ENCODE measurements around the gene HCRTR1. TPM values are rescaled to one million over a fixed set of nuclear protein-coding genes. Genes with fewer than 3 reads are reported as not detected.

Gene HCRTR1
- polyA plus RNA-seq, 1 of the 3 experiments (the other 2 are of a cell fraction) = 0.03 TPM

- no peaks in the 10 kb centered on the region for H3K79me2 ChIP-seq (ENCODE audit: insufficient read depth)
- H3K27me3 ChIP-seq (ENCODE audit: insufficient read depth) = no peaks in the 10 kb centered on the region
- TF ChIP-seq ELF1 (IDR thresholded peaks at IDR 0.05) = no peak
- TF ChIP-seq, protein P1, sequence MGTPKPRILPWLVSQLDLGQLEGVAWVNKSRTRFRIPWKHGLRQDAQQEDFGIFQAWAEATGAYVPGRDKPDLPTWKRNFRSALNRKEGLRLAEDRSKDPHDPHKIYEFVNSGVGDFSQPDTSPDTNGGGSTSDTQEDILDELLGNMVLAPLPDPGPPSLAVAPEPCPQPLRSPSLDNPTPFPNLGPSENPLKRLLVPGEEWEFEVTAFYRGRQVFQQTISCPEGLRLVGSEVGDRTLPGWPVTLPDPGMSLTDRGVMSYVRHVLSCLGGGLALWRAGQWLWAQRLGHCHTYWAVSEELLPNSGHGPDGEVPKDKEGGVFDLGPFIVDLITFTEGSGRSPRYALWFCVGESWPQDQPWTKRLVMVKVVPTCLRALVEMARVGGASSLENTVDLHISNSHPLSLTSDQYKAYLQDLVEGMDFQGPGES (IDR thresholded peaks at IDR 0.05; ENCODE audit: low read depth, low read length) = no peak
- no peak for TF ChIP-seq MEF2A (IDR thresholded peaks at IDR 0.05; ENCODE audit: borderline replicate concordance, low read depth)
- TF ChIP-seq GATA2 (CRISPR knock-in tag; IDR thresholded peaks at IDR 0.05) = no peak
- no peak for TF ChIP-seq FOSL2 (IDR thresholded peaks at IDR 0.05; ENCODE audit: borderline replicate concordance, low read depth)
- TF ChIP-seq JUND (IDR thresholded peaks at IDR 0.05) = no peak
- TF ChIP-seq RFX5 (IDR thresholded peaks at IDR 0.05; ENCODE audit: low read length) = no peak
- no peak for TF ChIP-seq CTCF (IDR thresholded peaks at IDR 0.05)
- no peak for TF ChIP-seq NFIC (IDR thresholded peaks at IDR 0.05; ENCODE audit: borderline replicate concordance)
- TF ChIP-seq RXRA (IDR thresholded peaks at IDR 0.05; ENCODE audit: borderline replicate concordance, low read depth) = no peak
- TF ChIP-seq GABPA (IDR thresholded peaks at IDR 0.05; ENCODE audit: low read depth) = no peak
- TF ChIP-seq SIN3A (IDR thresholded peaks at IDR 0.05; ENCODE audit: borderline replicate concordance, low read depth, low read length) = no peak
- no peak for TF ChIP-seq FOXJ3 (CRISPR knock-in tag; IDR thresholded peaks at IDR 0.05)
- no peak for TF ChIP-seq FOXM1 (IDR thresholded peaks at IDR 0.05; ENCODE audit: low read depth)
- no peak for TF ChIP-seq CHD2 (IDR thresholded peaks at IDR 0.05; ENCODE audit: low read length, partially characterized antibody)
- TF ChIP-seq, protein P2, sequence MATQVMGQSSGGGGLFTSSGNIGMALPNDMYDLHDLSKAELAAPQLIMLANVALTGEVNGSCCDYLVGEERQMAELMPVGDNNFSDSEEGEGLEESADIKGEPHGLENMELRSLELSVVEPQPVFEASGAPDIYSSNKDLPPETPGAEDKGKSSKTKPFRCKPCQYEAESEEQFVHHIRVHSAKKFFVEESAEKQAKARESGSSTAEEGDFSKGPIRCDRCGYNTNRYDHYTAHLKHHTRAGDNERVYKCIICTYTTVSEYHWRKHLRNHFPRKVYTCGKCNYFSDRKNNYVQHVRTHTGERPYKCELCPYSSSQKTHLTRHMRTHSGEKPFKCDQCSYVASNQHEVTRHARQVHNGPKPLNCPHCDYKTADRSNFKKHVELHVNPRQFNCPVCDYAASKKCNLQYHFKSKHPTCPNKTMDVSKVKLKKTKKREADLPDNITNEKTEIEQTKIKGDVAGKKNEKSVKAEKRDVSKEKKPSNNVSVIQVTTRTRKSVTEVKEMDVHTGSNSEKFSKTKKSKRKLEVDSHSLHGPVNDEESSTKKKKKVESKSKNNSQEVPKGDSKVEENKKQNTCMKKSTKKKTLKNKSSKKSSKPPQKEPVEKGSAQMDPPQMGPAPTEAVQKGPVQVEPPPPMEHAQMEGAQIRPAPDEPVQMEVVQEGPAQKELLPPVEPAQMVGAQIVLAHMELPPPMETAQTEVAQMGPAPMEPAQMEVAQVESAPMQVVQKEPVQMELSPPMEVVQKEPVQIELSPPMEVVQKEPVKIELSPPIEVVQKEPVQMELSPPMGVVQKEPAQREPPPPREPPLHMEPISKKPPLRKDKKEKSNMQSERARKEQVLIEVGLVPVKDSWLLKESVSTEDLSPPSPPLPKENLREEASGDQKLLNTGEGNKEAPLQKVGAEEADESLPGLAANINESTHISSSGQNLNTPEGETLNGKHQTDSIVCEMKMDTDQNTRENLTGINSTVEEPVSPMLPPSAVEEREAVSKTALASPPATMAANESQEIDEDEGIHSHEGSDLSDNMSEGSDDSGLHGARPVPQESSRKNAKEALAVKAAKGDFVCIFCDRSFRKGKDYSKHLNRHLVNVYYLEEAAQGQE (IDR thresholded peaks at IDR 0.05; ENCODE audit: low read depth, low read length) = no peak
- H3K4me1 ChIP-seq (ENCODE audit: control insufficient read depth in 1 of 2, insufficient read depth in 2 of 2, low read depth in 1 of 2, low read length in 1 of 2) = peaks cover 13 to 42% of the 10 kb centered on the region in 2 experiments
- no peak overlapping the region for H3K9ac ChIP-seq
- H4K20me1 ChIP-seq (ENCODE audit: insufficient read depth) = no peaks in the 10 kb centered on the region
- no peaks in the 10 kb centered on the region for H3K9me2 ChIP-seq
- no peaks in the 10 kb centered on the region for H3F3A ChIP-seq (replicated peaks; ENCODE audit: insufficient read depth)
- H3K4me3 ChIP-seq (ENCODE audit: low read depth in 2 of 2, low read length in 1 of 2) = no peak overlapping the region
- H3K36me3 ChIP-seq (replicated peaks in 1 of 2; ENCODE audit: control insufficient read depth in 1 of 2, insufficient read depth in 2 of 2, low read length in 1 of 2) = no peaks in the 10 kb centered on the region
- H2AFZ ChIP-seq (ENCODE audit: low read depth) = no peak overlapping the region
- no peak overlapping the region for H3K27ac ChIP-seq (ENCODE audit: low read depth in 2 of 2, low read length in 1 of 2)
- H3K9me3 ChIP-seq = no peaks in the 10 kb centered on the region
- no peak overlapping the region for H3K4me2 ChIP-seq
- WGBS (ENCODE audit: low lambda C conversion rate) = 88% methylated on average over 5 of the region's 8 CpGs
- ChIA-PET CTCF (interaction anchor here (0.8 to 4.9 kb wide), 5 partner anchors 21 to 92 kb away, joined by 3 to 39 read pairs (median 5); partner anchors contain the start of genes ADGRB2 and COL16A1), POLR2A (no interaction called here)
- no peak for DNase-seq
Measured at GRCh38 chr1:31671561-31672201, 54.2 kb downstream of the HCRTR1 start.
